Measurements from ENCODE around the gene TRAPPC2L.

Gene TRAPPC2L

DNA sequence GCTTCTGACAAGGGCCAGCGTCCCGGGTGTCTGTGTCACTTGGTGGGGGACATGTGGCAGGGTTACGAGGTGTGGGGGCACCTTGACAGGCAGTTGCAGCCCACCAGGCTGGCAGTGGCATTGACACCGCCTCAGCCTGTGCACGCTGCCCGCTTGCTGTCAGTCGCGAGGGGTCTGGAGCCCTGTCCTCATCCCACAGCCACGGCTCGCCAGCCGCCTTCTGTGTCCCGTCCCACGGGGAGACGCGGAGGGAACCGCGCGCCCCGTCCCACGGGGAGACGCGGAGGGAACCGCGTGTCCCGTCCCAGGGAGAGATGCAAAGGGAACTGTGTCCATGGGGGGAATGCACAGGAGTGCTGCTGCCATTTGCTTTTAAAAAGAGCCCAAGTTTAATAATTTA is 6.0 kb downstream of the TRAPPC2L start:
- DNase-seq, result no peak

GRCh38 chr16:88863426-88863825 is 6.5 kb downstream of the TRAPPC2L start:
- DNase-seq, result no peak

DNA sequence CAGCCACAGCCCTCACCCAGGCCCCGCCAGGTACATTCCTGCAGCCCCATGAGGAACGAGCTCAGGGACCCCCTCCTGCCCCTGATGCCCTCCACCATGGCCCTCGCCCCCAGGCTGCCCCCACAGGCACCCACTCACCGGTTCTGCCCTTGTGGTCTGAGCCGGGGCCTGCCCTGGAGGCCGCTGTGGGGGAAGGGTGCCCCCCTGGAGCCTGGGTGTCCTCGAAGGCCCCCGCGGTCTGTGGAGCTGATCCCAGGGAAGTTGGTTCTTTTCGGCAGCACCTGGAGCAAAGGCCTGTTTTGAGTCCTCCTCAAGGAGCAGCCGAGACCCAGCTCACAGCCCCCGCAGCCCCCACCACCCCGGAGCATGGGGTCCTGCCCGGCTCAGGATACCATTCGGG is 7.2 kb downstream of the TRAPPC2L start:
- DNase-seq, result no peak

DNA sequence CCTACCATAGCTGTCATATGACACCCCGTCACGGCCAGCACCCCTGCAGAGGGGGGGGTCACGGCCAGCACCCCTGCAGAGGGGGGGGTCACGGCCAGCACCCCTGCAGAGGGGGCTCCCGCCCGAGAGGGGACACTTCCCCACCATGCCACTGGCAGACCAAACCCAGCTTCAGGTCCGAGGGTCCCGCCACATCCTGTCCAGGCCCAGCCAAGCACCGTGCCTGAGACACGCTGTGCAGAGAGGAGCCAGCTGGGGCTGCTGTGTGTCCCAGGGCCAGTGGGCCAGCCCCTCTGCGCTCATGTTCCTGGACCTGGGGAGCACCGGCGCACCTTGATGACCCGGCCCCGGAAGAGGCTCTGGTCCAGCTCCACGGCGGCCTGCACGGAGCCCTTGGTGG is 7.6 kb downstream of the TRAPPC2L start:
- no peak for DNase-seq

- no peak for DNase-seq
Measured at GRCh38 chr16:88865310-88865709, 8.4 kb downstream of the TRAPPC2L start.

GRCh38 chr16:88865742-88866141 is 8.8 kb downstream of the TRAPPC2L start:
- no peak for DNase-seq

GRCh38 chr16:88866151-88866920 is 9.4 kb downstream of the TRAPPC2L start, which contains the start of gene PABPN1L:
PABPN1L (minus strand) TSS chr16:88866660; CDS start chr16:88866606, 54 bp downstream.
- DNase-seq, result no peak

GRCh38 chr16:88867581-88868246 is 10.8 kb downstream of the TRAPPC2L start:
- DNase-seq, result no peak

DNA sequence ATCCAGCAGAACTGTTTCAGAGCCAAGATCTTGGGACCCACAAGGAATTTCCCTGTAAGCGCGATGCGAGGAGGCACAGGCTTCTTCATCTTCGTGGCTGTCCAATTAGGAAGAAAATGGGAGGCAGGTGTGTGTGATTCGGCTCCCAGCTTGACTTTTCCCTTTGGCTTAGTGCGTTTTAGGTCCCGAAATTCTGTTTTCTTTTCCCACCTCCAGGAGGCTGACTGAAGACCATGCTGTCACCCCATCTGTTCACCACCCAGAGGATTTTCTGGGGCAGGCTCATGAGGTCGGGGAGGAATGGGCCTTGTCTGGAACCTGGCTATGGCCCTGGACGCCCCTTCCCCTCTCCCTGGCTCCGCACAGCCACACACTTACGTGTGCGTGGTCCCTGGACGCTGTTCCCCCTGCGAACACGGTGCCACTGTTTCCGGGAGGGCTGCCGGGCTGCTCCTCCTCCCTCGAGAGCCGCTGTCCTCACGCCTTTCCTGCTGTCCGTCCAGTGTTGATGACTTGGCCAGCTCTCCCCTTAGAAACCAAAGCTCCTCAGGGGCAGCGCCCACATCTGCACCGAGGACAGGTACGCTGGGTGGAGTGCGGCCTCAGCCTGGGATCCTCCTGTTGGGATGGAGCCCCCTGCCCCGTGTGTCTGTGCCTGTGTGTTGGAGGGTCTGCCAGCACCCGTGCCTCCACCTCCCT is 12.2 kb downstream of the TRAPPC2L start:
- no peak for DNase-seq

- DNase-seq, result no peak
Measured at GRCh38 chr16:88869673-88869980, 12.7 kb downstream of the TRAPPC2L start.

GRCh38 chr16:88870608-88871348 is 13.9 kb downstream of the TRAPPC2L start:
- DNase-seq, result no peak

- no peak for DNase-seq
Measured at GRCh38 chr16:88871349-88871702, 14.4 kb downstream of the TRAPPC2L start.

DNA sequence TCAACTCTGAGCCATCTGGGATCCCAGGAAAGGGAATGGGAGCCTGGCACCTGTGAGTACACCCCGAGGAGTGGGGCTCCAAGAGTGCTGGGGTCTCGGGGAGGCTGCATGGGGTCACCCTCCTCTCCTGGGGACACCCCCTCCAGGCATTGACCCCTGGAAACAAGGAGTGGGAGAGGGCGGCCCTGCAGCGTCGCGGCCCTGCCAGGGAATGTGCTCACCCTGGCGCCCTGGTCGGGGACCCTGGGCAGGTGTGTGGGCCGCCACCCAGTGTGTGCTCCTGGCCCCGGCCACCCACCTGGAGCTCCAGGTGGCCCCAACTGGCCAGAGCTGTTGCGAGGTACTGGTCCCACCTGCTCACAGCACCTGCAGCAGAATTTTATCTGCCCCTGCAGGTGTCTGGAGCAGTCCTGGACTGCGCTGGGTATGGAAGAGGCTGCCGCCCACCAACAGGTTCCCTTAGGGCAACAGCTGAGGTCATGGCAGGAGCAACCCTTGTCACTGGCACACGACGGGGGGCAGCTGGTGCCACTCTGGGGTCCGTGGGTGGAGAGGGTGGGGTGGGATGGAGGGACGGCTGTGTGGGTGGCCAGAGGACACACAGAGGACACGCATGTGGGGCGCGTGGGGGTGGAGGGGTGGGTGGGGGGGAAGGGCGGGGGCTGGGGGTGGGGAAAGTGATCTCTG is 14.9 kb downstream of the TRAPPC2L start:
- DNase-seq, result no peak

GRCh38 chr16:88872650-88873331 is 15.9 kb downstream of the TRAPPC2L start:
- DNase-seq, result no peak

DNA sequence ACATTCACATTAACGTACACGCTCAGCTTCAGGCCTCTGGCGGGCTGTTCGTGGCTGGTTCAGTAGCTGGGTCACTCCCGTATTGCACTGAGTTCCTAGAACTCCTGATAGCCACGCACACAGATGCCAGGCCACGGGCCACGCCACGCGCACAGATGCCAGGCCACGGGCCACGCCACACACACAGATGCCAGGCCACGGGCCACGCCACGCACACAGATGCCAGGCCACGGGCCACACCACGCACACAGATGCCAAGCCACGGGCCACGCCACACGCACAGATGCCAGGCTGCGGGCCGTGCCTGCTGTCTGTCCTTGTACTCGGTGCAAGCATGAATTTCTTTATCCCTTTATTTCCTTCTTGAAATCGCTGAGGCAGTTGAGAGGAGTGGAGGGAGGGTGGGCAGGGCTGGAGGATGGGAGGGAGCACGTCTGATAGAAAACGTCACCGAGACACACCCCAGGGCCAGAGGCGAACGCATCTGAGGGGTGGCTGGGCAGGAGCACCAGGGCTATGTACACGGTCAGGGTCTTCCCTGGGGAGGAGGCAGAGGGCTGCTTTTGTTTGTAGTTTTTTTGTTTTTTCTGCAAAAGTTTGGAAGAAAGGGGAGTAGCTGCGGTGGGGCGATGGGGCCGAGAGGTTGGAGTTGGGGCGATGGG is 18.1 kb downstream of the TRAPPC2L start:
- DNase-seq, result no peak

- DNase-seq, result no peak
Measured at GRCh38 chr16:88875703-88876234, 18.8 kb downstream of the TRAPPC2L start.

DNA sequence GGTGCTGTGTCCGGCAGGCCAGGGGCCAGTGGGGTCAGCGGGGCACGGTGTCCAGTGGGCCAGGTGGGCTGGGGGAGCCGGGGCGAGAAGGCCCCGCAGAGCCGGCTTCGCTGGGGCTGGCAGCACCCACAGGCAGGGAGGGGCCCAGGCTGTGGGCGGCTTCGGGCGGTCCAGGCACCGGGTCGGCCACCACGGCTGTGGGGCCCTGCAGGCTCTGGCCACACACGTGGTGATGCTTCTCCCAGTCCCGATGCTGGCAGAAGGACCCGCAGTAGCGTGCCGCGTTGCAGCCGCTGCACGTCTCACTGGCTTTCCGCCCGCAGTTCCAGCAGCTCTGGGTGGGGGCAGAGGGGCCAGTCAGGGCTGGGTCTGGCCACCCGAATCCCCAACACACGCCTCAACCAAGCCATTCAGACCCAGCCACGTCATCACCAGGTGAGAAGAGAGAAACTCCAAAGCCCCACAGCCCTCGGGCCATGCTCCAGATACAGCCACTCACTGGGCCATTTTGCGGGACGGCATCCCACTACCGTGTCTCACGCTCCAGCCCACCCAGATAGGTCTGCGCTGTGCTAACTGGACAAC is 20.1 kb downstream of the TRAPPC2L start:
- DNase-seq, result no peak

- no peak for DNase-seq
Measured at GRCh38 chr16:88877564-88878289, 20.8 kb downstream of the TRAPPC2L start.

DNA sequence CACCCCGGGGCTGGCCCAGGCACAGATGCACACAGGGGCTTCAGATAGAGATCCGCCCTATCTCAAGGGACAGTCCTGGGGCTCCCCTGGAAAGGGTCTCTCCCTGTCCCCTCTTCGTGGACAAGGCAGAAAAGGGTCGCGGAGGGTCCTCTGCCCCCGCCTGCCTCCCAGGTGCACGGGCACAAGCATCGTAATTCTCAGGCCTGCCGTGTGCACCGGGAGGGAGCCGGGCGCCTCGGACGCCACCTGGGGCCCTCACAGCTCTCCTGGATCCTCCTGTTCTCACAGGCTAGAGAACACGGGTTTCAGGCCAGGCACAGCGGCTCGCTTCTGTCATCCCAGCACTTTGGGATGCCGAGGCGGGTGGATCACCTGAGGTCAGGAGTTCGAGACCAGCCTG is 21.4 kb downstream of the TRAPPC2L start:
- no peak for DNase-seq
